ENCODE results near the gene MED12. TPM values are rescaled to one million over a fixed set of nuclear protein-coding genes. Genes with fewer than 3 reads are reported as not detected.

The MED12 gene
- total RNA-seq (2014; rRNA removed; shearing (Covaris generic)), result 10.8 and 17.7 TPM in 2 replicates

GRCh38 chrX:71118032-71118984, at the start of gene MED12:
MED12 (plus strand) TSS chrX:71118596; CDS start chrX:71118755, 159 bp downstream.
- in situ Hi-C loops (cut with HindIII; ENCODE audit: low sequenced_read_pairs), result no loop called here

GRCh38 chrX:71070531-71070930, 47.9 kb upstream of the MED12 start:
- DNase-seq (ENCODE audit: low spot score), result no peak
- in situ Hi-C loops (cut with HindIII; ENCODE audit: low sequenced_read_pairs), result no loop called here

More at GRCh38 chrX:71118032-71118984, at the start of gene MED12:
- peak; percentile 86 for DNase-seq (ENCODE audit: low spot score)

GRCh38 chrX:71081330-71082123, 36.9 kb upstream of the MED12 start:
- DNase-seq (ENCODE audit: low spot score), result no peak
- in situ Hi-C loops (cut with HindIII; ENCODE audit: low sequenced_read_pairs), result no loop called here

GRCh38 chrX:71082124-71082647, 36.2 kb upstream of the MED12 start:
- in situ Hi-C loops (cut with HindIII; ENCODE audit: low sequenced_read_pairs), result no loop called here

GRCh38 chrX:71082822-71083221, 35.6 kb upstream of the MED12 start:
- no peak for DNase-seq (ENCODE audit: low spot score)
- in situ Hi-C loops (cut with HindIII; ENCODE audit: low sequenced_read_pairs), result no loop called here

More at GRCh38 chrX:71082124-71082647, 36.2 kb upstream of the MED12 start:
- no peak for DNase-seq (ENCODE audit: low spot score)

GRCh38 chrX:71085900-71086299, 32.5 kb upstream of the MED12 start:
- in situ Hi-C loops (cut with HindIII; ENCODE audit: low sequenced_read_pairs), result no loop called here
- DNase-seq (ENCODE audit: low spot score), result no peak

- DNase-seq (ENCODE audit: low spot score), result no peak
- in situ Hi-C loops (cut with HindIII; ENCODE audit: low sequenced_read_pairs), result no loop called here
Measured at GRCh38 chrX:71091263-71091662, 27.1 kb upstream of the MED12 start.

GRCh38 chrX:71095033-71095432, 23.4 kb upstream of the MED12 start:
- in situ Hi-C loops (cut with HindIII; ENCODE audit: low sequenced_read_pairs), result no loop called here
- DNase-seq (ENCODE audit: low spot score), result peak; percentile 1

GRCh38 chrX:71095555-71095980, 22.8 kb upstream of the MED12 start, which contains the start of gene FOXO4:
FOXO4 (plus strand) TSS chrX:71095851; CDS start chrX:71096529, 678 bp downstream.
- in situ Hi-C loops (cut with HindIII; ENCODE audit: low sequenced_read_pairs), result no loop called here
- peak; percentile 91 for DNase-seq (ENCODE audit: low spot score)

- in situ Hi-C loops (cut with HindIII; ENCODE audit: low sequenced_read_pairs), result no loop called here
- DNase-seq (ENCODE audit: low spot score), result no peak
Measured at GRCh38 chrX:71095981-71096759, 22.2 kb upstream of the MED12 start.

- in situ Hi-C loops (cut with HindIII; ENCODE audit: low sequenced_read_pairs), result no loop called here
- peak; percentile 2 for DNase-seq (ENCODE audit: low spot score)
Measured at GRCh38 chrX:71096760-71097032, 21.7 kb upstream of the MED12 start.

GRCh38 chrX:71098302-71098701, 20.1 kb upstream of the MED12 start:
- in situ Hi-C loops (cut with HindIII; ENCODE audit: low sequenced_read_pairs), result no loop called here
- DNase-seq (ENCODE audit: low spot score), result peak; percentile 5

- DNase-seq (ENCODE audit: low spot score), result no peak
- in situ Hi-C loops (cut with HindIII; ENCODE audit: low sequenced_read_pairs), result no loop called here
Measured at GRCh38 chrX:71098951-71099506, 19.4 kb upstream of the MED12 start.

GRCh38 chrX:71099736-71100135, 18.7 kb upstream of the MED12 start:
- no peak for DNase-seq (ENCODE audit: low spot score)
- in situ Hi-C loops (cut with HindIII; ENCODE audit: low sequenced_read_pairs), result no loop called here

- DNase-seq (ENCODE audit: low spot score), result no peak
- in situ Hi-C loops (cut with HindIII; ENCODE audit: low sequenced_read_pairs), result no loop called here
Measured at GRCh38 chrX:71100581-71101505, 17.6 kb upstream of the MED12 start.

- no peak for DNase-seq (ENCODE audit: low spot score)
Measured at GRCh38 chrX:71102292-71102691, 16.1 kb upstream of the MED12 start.

GRCh38 chrX:71103110-71103983, 15.0 kb upstream of the MED12 start:
- in situ Hi-C loops (cut with HindIII; ENCODE audit: low sequenced_read_pairs), result no loop called here
- no peak for DNase-seq (ENCODE audit: low spot score)

More at GRCh38 chrX:71102292-71102691, 16.1 kb upstream of the MED12 start:
- in situ Hi-C loops (cut with HindIII; ENCODE audit: low sequenced_read_pairs), result no loop called here

All from G401 (cell line).